BJ (cell line): ENCODE data around the gene RAET1L. TPM values are rescaled to one million over a fixed set of nuclear protein-coding genes. Genes with fewer than 3 reads are reported as not detected.
A peak's percentile ranks its signal among the peaks of the same experiment; 100 is the strongest.
"Not testable (repeated sequence)": the region's sequence is repeated elsewhere in the genome, so short reads cannot be mapped to it uniquely, and the experiment has no call there.

Experiments
- CTCF ChIA-PET: fragments of 350-600 bp; formaldehyde crosslinking; extraction: SDS; loops from one replicate; lab custom pipeline; 2021; ENCODE audit warnings: antibody characterized with exemption, inconsistent platforms; lab: Yijun Ruan, JAX
- POLR2A ChIA-PET: fragments of 300-600 bp; sonication (Branson Sonifier 250); formaldehyde crosslinking; extraction: SDS; loops from one replicate; lab custom pipeline; 2021; ENCODE audit warnings: antibody characterized with exemption; lab: Charles Lee
- DNase-seq: peaks from one replicate; pipeline ENCODE4 v3.0.0-alpha.2; 2011; ENCODE audit warnings: low read depth
- H3K27me3 ChIP-seq: 2 replicates; pipeline ENCODE4 v1.6.0; 2011; ENCODE audit warnings: low read length; ENCODE audit not compliant: control insufficient read depth, insufficient read depth
- H3K36me3 ChIP-seq: 2 replicates; pipeline ENCODE4 v1.5.1; 2011; ENCODE audit warnings: low read length; ENCODE audit not compliant: control insufficient read depth, insufficient read depth
- H3K4me3 ChIP-seq: 2 replicates; pipeline ENCODE4 v1.5.1; 2011; ENCODE audit warnings: low read depth, mild to moderate bottlenecking, control low read depth, low read length
- CTCF ChIP-seq: IDR thresholded peaks from 2 replicates; pipeline ENCODE4 v1.5.1; 2011; ENCODE audit warnings: low read depth, mild to moderate bottlenecking, control low read depth, inconsistent platforms, low read length, moderate library complexity; ENCODE audit not compliant: insufficient read depth
- polyA minus RNA-seq: library from RNA; depleted of rRNA, polyadenylated mRNA; stranded (reverse); fragments of >200 nt; gene quantifications from 2 replicates; pipeline ENCODE4 v1.2.3, GENCODE V29; 2011; rRNA and poly(A)+ RNA removed
- polyA plus RNA-seq: library from polyadenylated mRNA; depleted of rRNA; stranded (reverse); fragments of >200 nt; gene quantifications from 2 replicates; pipeline ENCODE4 v1.2.3, GENCODE V29; 2011; rRNA removed

Gene RAET1L, protein sequence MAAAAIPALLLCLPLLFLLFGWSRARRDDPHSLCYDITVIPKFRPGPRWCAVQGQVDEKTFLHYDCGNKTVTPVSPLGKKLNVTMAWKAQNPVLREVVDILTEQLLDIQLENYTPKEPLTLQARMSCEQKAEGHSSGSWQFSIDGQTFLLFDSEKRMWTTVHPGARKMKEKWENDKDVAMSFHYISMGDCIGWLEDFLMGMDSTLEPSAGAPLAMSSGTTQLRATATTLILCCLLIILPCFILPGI
- polyA plus RNA-seq (not detected in 2 replicates), polyA minus RNA-seq (not detected in 2 replicates)

DNA sequence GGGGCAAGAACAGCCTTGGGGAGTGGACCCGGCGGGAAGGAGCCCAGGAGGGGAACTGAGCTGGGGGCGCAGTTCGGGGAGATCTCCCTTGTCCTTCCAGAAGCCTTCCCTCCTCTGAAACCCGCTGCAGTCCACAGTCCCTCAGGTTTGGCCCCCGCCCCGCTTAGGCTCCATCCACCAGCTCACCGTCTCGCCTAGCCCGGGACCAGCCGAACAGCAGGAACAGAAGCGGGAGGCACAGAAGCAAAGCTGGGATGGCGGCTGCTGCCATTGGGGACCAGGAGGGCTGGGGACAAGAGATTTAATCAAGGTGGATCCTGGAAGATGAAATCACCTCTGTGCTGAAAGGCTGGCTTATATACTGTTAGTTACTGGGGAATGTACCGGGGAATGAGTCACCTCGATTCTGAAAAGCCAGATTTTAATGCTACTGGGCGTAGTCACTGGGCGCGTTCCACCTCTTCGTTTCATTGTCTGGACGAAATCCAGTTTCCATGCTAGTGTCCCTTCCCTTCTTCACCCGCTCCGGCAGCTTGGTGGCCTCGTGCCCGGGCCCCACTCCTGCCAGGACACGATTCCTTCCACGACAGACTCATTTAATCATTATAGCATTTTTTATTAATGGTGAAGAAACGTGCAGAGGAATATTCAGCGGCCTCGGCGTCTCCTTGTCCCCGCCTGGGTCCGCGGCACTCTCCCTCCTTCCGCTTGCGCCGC lies at the start of gene RAET1L:
Gene RAET1L, minus strand, starts transcription at position 332 of the 717 bp plus-strand sequence. Its CDS starts 61 bp downstream, at position 271.
- Histone ChIP-seq H3K27me3 (peaks cover 22% of the 10 kb centered on the region), H3K36me3 (no peaks in the 10 kb centered on the region), H3K4me3 (peak within 1 kb of the TSS; percentile 1; the same call in 1 of the 2 replicates)
- DNase-seq: peak; percentile 39
- TF ChIP-seq CTCF: no peak
- CTCF ChIA-PET: interaction anchor here (1.3 kb wide), 1 partner anchor 9 kb away, joined by 5 read pairs; no protein-coding TSS in a partner anchor
- POLR2A ChIA-PET: no interaction called here

- no peak for DNase-seq
- H3K27me3 ChIP-seq: peaks cover 3% of the 10 kb centered on the region; the same call in 1 of the 2 replicates
- ChIA-PET CTCF (interaction anchor here (1.0 to 13.2 kb wide), 3 partner anchors 9 to 340 kb away, joined by 3 to 142 read pairs (median 3); no protein-coding TSS in a partner anchor), POLR2A (no interaction called here)
- H3K36me3 ChIP-seq: no peaks in the 10 kb centered on the region
- no peak for TF ChIP-seq CTCF
- H3K4me3 ChIP-seq: no peak overlapping the region
Observed at GRCh38 chr6:150075034-150075421, 49.7 kb upstream of the RAET1L start.

- DNase-seq, H3K36me3 ChIP-seq, POLR2A ChIA-PET, H3K4me3 ChIP-seq, H3K27me3 ChIP-seq: not testable (repeated sequence)
- CTCF ChIA-PET: interaction anchor here (1.0 to 13.2 kb wide), 4 partner anchors 10 to 341 kb away, joined by 3 to 142 read pairs (median 4); no protein-coding TSS in a partner anchor
Observed at GRCh38 chr6:150074396-150075033, 49.2 kb upstream of the RAET1L start.

- Histone ChIP-seq H3K36me3 (no peaks in the 10 kb centered on the region), H3K4me3 (no peak overlapping the region), H3K27me3 (peaks cover 1% of the 10 kb centered on the region; the same call in 1 of the 2 replicates)
- DNase-seq: no peak
- no peak for TF ChIP-seq CTCF
- CTCF ChIA-PET: interaction anchor here (0.7 to 13.2 kb wide), 4 partner anchors 8 to 322 kb away, joined by 3 to 142 read pairs (median 10); no protein-coding TSS in a partner anchor
- POLR2A ChIA-PET: no interaction called here
Observed at GRCh38 chr6:150072201-150072600, 46.9 kb upstream of the RAET1L start.

DNA sequence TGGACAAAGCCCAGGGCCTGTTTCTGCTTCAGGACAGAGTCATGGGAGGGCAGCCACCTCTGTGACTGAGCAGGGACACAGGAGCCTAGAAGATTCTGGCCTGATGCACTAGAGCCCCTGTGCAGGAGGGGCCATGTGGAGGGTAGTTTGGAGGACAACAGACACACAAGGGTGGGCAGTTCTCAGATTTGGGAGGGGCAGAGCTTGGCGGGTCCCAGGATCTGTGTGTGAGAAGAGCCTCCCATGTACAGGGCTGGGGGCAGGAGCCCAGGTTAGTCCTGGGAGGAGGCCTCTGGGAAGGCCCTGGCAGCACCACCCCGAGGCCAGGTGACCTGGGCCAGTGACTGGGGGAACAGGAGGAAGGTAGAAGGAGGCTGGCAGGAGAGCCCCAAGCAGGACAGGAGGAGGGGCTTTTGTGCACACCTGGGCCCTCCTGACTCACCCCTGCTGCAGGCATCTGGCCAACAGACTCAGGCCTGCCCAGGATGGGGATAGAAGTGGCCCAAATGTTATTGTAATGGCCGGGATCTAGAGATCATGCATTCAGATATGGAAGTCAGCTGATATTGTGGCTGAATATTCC lies 45.0 kb upstream of the RAET1L start:
- Histone ChIP-seq H3K36me3 (no peaks in the 10 kb centered on the region; the same call in 1 of the 2 replicates), H3K27me3 (peaks cover 1% of the 10 kb centered on the region; the same call in 1 of the 2 replicates), H3K4me3 (no peak overlapping the region)
- ChIA-PET POLR2A (no interaction called here), CTCF (interaction anchor here (0.6 to 13.2 kb wide), 24 partner anchors 10 to 948 kb away, joined by 3 to 142 read pairs (median 3); no protein-coding TSS in a partner anchor)
- TF ChIP-seq CTCF: no peak
- no peak for DNase-seq
